Peyer's patch (tissue), 4 donors: ENCODE data around the gene PGAP3.
A peak's percentile ranks its signal among the peaks of the same experiment; 100 is the strongest.

ENCODE experiments used
- POLR2A ChIP-seq, 2 donors: fragments of 450-650 bp; IDR thresholded peaks; one replicate each; pipeline ENCODE4 v1.5.1; 2017; ENCODE audit warnings: antibody characterized with exemption in 2 of 2, mild to moderate bottlenecking in 2 of 2, moderate library complexity in 2 of 2
- TF ChIP-seq, protein P1 (sequence below), 6 experiments: fragments of 450-650 bp in 4 of 6; fragments of 200-600 bp in 2 of 6; sonication (generic) in 1 of 6; IDR thresholded peaks; one replicate each; pipeline ENCODE4 v1.5.1; 2017 to 2019; ENCODE audit warnings: antibody characterized with exemption in 6 of 6, mild to moderate bottlenecking in 3 of 6, moderate library complexity in 1 of 6

- TF ChIP-seq, protein P1, sequence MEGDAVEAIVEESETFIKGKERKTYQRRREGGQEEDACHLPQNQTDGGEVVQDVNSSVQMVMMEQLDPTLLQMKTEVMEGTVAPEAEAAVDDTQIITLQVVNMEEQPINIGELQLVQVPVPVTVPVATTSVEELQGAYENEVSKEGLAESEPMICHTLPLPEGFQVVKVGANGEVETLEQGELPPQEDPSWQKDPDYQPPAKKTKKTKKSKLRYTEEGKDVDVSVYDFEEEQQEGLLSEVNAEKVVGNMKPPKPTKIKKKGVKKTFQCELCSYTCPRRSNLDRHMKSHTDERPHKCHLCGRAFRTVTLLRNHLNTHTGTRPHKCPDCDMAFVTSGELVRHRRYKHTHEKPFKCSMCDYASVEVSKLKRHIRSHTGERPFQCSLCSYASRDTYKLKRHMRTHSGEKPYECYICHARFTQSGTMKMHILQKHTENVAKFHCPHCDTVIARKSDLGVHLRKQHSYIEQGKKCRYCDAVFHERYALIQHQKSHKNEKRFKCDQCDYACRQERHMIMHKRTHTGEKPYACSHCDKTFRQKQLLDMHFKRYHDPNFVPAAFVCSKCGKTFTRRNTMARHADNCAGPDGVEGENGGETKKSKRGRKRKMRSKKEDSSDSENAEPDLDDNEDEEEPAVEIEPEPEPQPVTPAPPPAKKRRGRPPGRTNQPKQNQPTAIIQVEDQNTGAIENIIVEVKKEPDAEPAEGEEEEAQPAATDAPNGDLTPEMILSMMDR (IDR thresholded peaks at IDR 0.05) = no peak
- TF ChIP-seq POLR2A (IDR thresholded peaks at IDR 0.05) = peak; percentile 20 to 58
Observed at GRCh38 chr17:39627712-39628516, 59.9 kb downstream of the PGAP3 start.
